ENCODE measurements around the gene MPND. TPM values are rescaled to one million over a fixed set of nuclear protein-coding genes. Genes with fewer than 3 reads are reported as not detected.
"Not testable (repeated sequence)": the region's sequence is repeated elsewhere in the genome, so short reads cannot be mapped to it uniquely, and the experiment has no call there.

Gene MPND
- total RNA-seq, 1 donor from 2014 or later = 8.9 TPM

DNA sequence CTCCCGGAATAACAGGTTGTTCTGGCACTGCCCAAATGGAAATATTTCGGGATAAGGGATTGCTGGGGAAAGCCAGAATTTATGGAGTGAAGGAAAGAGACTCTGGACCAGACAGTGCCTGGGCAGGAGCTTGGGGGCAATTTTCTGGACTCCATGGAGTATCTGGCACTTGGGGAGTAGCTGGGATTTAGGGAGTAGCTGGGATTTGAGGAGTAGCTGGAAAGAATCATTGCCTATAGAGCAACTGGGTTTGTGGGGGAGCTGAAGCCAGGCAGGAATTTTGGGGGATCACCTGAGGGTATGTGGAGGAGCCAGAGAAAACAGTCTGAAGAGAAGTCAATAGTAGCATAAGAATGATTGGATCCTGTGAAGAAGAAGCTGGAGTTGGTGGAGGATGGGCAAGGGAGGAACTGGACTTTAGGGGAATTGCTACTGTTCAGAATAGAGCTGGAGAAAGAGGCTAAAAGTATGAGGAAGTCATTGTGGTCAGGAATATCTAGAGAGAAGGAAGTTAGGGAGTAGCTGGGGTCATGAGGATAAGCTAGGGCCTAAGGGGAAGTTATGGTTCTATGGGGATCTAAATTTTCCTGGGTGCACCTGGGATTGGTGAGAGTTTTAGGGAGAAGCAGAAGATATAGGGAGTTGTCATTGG lies 24.2 kb upstream of the MPND start:
- DNase-seq (ENCODE audit: extremely low read depth, low read depth, low spot score) = no peak

DNA sequence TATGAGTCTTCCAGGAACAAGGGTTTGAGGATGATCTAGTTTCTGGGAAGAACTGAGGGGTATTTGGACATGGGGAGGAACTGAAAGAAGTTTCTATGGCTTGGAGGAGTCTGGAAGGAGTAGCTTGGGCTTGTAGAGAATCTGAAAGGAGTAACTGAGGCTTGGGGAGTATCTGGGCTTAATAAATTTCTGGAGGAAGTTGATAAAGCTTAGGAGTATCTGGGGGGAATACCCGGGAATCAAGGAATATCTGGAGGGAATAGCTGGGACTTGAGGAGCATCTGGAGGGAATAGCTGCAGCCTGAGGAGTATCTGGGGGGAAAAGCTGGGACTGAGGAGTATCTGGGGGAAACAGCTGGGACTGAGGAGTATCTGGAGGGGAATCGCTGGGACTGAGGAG lies 22.9 kb upstream of the MPND start:
- DNase-seq (ENCODE audit: extremely low read depth, low read depth, low spot score) = no peak

DNA sequence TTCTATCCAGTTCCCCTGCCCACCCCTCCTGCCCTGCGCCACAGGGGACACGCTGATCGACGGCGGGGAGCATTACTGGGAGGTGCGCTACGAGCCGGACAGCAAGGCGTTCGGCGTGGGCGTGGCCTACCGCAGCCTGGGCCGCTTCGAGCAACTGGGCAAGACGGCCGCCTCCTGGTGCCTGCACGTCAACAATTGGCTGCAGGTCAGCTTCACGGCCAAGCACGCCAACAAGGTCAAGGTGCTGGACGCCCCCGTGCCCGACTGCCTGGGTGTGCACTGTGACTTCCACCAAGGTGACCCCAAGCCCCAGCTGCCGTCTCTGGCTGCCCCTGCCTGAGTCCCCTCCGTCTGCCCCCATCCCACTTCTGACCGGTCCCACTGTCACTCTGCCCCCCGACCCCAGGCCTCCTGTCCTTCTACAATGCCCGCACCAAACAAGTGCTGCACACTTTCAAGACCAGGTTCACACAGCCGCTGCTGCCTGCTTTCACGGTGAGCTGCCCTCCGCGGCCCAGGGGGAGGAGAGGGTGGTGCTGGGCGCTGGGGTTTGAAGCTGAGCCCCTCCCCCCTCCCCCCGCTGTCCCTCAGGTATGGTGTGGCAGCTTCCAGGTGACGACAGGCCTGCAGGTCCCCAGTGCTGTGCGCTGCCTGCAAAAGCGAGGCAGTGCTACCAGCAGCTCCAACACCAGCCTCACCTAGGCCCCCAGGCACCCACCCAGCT lies 20.3 kb upstream of the MPND start:
- DNase-seq (ENCODE audit: extremely low read depth, low read depth, low spot score) = no peak

DNA sequence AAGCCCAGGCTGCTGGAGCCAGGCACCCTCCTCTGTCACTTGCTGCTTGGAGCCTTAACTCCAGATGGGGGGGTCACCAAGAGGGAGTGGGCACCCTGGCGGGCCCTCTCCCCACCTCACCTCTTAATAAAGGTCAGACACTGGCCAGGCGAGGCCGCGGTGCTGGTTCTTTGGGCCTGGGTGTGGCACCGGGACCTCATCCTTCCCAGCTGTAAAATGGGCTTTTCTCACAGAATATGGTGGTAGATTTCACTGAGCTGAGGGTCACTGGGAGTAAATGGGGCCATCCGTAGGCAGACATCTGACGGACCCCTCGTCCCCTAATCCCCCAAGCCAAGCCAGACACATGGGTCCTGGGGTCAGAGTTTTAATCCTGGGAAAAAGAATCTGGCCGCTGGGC lies 19.7 kb upstream of the MPND start:
- DNase-seq (ENCODE audit: extremely low read depth, low read depth, low spot score) = no peak

DNA sequence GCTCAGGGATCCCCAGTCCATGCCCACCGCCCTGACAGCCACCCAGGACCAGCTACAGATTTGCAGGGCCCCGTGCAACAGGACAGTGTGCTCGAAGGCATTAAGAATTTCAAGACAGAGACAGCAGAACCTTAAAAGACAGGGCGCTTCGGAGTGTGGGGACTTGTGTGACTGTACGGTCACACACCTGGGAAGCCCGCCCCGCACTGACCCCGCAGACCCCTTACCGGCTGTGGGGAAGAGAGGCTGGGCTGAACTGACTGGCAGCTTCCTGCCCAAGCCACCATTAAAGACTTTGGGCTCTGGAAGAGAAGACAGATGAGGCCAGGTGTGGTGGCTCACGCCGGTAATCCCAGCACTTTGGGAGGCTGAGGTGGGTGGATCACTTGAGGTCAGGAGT lies 19.1 kb upstream of the MPND start:
- no peak for DNase-seq (ENCODE audit: extremely low read depth, low read depth, low spot score)

DNA sequence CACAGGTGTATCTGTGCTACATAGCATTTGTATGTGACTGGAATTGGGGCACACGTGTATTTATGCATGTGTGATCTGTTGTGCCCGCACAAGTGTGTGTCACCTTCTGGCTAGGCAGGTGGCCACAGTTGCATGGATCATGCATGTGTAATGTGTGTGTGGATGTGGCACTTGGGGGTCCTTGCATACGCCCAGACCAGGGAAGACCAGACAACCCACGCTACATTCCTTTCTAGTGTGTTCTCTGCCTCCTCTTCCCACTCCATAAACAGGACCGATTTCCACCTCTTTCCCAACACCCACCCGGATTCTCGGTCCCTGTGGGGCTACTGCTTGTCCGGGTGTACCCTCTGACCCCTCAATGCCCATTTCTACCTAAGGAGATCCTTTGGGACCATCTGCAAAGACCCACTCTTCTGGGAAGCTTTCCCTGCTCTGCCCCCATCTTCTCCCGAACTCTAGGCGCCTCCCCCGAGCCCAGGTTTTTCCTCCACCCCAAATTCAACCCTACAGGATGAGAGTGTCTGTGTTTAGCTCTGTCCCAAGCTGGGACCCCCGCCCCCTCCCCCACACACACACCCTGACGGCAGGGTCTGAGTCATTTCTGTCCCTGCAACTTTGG lies 17.0 kb upstream of the MPND start:
- no peak for DNase-seq (ENCODE audit: extremely low read depth, low read depth, low spot score)

DNA sequence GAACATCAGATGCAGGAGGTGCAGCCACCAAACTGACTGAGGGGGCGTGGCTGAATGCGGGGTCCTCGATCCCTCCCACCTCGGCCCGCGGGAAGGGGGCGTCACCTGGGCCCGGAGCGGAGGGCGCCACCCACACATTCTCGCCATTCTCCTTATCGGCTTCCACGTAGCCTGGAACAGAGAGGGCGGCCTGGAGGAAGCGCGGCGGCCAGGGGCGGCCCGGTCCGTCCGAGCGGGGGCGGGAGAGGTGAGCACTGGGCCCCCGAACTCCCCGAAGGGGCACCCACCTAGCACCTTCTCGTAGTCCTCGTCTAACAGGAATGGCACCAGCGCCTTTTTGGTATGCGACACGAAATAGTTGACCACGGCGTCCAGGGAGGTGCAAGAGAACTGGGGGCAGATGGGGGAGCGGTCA lies 16.5 kb upstream of the MPND start:
- DNase-seq (ENCODE audit: extremely low read depth, low read depth, low spot score) = no peak

DNA sequence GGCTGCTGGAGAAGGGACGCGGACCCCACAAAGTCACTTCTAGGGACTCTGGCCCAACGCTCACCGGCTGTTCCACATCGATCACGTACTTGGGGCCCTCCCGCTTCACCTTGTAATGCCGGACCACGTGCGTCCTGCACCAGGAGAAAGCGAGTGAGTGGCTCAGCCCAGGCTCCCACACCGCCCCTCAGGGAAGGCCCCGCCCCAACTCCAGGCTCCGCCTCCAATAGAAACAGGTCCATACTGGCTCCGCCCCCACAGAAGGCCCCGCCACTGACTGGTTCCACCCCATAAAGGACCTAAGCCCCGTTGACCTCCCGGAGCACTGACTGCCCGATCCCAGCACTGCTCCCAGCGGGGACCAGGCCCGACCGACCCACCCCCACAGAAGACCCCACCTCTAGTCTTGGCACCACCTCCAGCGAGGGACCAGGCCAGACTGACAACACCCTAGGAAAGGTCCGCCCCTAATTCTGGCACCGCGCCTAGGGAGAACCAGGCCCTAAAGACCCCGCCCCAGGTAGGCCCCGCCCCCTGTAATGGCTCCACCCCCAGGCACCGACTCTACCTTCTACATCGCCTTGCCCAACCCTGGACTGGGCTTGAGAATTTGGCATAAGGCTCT lies 16.0 kb upstream of the MPND start:
- DNase-seq (ENCODE audit: extremely low read depth, low read depth, low spot score) = no peak

DNA sequence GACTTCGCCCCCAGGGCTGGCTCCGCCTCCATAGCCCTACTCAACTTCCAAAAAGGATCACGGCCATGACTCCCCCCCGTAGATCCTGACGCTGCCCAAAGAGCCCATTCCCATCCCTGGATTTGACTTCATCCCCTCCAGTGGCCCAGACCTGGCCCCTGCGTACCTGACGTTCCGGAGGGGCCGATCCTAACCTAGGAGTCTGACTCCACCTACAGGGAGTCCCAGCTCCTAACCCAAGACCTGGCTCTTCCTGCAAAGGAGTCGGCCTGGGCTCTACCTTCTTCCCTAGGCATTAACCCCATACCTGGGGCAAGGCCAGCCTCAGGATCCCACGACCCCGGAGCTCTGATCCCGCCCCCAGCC lies 15.5 kb upstream of the MPND start:
- DNase-seq (ENCODE audit: extremely low read depth, low read depth, low spot score) = no peak

DNA sequence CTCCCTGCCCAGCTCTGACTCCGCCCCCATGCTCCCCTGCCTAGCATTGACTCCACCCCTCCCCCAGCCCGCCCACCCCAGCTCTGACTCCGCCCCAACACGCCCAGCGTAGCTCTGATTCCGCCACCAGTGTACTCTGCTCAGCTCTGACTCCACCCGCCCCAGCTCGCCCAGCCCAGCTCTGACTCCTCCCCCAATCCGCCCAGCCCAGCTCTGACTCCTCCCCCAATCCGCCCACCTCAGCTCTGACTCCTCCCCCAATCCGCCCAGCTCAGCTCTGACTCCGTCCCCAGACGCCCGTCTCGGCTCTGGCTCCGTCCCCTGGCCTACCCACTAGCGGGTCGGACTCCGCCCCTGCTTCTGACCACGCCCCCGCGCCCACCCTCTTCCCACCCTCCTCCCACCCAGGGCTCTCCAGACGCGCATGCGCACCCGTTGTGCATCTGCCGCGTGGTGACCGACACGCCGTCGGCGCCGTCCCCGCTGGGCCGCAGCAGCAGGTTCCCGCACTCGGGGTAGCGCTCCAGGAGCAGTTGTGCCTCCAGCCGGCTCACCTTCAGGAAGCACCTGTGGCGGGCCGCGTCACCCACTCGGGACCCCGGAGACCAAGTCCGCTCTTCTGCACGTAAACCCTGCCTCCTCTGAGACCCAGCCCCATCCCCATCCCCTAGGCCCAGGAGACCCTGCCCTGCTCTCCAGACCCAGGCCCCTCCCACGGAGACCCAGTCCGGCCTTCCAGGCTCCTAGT lies 14.9 kb upstream of the MPND start:
- DNase-seq (ENCODE audit: extremely low read depth, low read depth, low spot score) = no peak

DNA sequence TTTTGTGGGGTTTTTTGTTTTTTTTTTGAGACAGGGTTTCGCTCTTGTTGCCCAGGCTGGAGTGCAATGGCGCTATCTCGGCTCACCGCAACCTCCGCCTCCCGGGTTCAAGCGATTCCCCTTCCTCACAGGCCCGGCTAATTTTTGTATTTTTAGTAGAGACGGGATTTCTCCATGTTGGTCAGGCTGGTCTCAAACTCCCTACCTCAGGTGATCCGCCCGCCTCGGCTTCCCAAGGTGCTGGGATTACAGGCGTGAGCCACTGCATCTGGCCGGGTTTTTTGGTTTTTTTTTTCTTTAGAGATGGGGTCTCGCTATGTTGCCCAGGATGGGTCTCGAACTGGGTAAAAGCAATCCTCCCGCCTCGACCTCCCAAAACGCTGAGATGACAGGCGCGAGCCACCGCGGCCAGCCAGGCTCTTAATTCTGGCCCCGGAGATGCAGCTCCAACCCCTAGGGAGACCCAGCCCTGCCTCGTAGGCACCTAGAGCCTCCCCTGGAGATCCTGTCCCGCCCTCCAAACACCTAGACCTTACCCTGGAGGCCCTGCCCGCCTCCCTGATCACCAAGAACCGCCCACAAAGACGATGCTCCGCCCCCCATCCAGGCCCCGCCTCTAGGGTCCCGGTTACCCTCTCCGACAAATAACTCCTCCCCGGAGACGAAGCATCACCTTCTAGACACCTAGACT lies 14.2 kb upstream of the MPND start:
- not testable (repeated sequence) for DNase-seq (ENCODE audit: extremely low read depth, low read depth, low spot score)

DNA sequence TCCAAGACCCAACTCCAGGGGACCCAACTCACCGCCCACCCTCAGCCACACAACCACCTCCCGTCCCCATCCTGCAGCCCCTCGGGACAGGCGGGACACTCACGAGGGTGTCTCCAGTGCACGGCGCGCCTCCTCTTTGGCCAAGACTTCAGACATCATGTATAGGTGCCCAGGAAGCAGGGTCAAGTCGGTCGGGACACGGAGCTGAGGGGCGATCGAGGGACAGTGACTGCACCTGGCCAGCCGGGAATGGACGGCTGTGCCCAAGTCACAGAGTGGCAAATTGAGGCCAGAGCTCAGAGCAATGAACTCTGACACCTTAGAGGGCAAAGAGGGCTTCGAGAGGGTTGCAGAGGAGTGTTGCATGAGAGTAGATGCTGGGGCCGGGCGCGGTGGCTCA lies 13.5 kb upstream of the MPND start:
- no peak for DNase-seq (ENCODE audit: extremely low read depth, low read depth, low spot score)

DNA sequence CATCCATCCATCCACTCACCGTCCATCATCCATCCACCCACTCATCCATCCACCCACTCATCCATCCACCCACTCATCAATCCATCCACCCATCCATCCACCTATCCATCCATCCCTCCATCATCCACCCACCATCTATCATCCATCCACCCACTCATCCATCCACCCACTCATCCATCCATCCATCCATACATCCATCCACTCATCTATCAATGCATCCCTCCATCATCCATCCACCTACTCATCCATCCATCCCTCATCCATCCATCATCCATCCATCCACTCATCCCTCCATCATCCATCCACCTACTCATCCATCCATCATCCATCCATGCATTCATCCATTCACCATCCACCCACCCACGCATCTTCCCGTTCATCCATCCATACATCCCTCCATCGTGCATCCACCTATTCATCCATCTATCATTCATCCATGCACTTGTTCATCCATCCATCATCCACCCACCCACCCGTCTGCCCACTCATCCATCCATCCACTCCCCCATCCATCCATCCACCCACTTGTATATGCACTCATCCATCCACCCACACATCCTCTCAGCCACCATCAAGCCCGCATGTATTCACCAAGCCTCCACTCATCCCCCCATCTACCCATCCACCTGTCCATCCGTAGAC lies 8.3 kb upstream of the MPND start:
- no peak for DNase-seq (ENCODE audit: extremely low read depth, low read depth, low spot score)

DNA sequence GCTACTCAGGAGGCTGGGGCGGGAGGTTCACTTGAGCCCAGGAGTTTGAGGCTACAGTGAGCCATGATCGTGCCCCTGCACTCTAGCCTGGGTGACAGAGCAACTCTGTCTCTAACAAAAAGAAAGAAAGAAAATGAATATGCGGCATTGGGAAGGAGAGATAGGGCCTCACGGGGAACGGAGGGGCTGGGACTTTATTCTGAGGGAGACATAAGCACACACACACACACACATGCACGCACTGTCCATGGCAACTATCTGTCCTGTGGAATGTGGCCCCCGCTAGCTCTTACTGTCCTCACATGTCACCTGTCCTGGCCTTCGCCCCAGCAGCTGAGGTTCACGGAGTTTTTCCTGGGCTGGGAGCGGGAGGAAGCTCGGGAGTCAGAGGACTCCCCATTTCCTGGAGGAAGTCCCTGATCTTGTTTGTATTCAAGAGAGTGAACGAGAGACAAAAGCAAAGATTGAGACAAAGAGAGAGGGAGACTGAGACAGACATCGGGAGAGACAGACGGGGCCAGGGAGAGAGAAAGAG lies 5.4 kb upstream of the MPND start:
- DNase-seq (ENCODE audit: extremely low read depth, low read depth, low spot score) = no peak

DNA sequence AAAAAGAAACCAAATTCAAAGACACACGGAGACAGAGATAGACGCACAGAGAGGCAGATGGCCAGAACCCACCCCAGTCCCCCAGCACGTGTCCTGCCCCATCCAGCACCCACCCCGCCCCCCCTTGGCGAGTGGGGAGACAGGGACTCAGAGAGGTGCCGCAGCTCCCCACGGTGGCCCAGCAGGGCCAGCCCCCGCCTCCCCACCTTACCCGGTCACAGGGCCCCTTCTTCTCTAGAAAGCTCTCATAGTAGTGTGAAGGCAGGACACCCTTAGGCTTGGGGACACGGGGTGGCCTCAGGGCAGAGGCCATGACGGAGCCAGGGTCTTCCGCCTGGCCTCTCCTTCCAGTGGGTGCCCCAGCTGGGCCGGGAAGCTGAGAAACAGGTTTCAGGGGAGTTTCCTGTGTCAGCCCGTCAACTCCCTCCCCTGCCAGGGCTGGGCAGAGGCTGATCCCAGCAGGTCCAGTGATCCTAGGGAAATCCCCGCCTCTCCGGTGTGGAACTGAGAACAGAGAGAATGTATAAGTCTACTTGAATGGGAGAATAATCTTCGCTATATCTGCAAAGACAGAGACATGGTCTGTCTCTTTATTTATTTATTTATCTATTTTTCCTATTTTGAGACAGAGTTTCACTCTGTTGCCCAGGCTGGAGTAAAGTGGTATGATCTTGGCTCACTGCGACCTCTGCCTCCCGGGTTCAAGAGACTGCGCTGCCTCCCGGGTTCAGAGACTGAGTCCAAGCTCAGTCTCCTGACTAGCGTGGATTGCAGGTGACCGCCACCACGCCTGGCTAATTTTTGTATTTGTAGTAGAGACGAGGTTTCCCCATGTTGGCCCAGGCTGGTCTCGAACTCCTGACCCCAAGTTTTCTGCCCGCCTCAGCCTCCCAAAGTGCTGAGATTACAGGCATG lies 4.7 kb upstream of the MPND start, which contains the start of gene STAP2:
Gene STAP2, minus strand, starts transcription at position 387 of the 915 bp plus-strand sequence. Its CDS starts 74 bp downstream, at position 313.
- DNase-seq (ENCODE audit: extremely low read depth, low read depth, low spot score) = no peak

DNA sequence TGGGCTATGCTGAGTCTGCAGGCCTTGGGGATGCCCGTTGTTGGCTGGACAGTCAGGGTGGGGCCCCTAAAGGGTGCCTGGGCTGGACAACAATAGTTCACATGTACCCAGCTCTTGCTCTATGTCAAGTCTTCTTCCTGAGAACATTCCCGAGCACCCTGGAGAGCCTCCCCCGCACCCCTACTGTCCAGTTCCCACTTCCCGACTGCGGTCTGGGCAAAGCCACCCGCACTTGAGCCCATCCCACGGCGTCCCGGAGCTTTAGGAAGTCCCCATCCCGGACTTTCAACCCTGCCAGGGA lies 1.1 kb upstream of the MPND start:
- no peak for DNase-seq (ENCODE audit: extremely low read depth, low read depth, low spot score)

DNA sequence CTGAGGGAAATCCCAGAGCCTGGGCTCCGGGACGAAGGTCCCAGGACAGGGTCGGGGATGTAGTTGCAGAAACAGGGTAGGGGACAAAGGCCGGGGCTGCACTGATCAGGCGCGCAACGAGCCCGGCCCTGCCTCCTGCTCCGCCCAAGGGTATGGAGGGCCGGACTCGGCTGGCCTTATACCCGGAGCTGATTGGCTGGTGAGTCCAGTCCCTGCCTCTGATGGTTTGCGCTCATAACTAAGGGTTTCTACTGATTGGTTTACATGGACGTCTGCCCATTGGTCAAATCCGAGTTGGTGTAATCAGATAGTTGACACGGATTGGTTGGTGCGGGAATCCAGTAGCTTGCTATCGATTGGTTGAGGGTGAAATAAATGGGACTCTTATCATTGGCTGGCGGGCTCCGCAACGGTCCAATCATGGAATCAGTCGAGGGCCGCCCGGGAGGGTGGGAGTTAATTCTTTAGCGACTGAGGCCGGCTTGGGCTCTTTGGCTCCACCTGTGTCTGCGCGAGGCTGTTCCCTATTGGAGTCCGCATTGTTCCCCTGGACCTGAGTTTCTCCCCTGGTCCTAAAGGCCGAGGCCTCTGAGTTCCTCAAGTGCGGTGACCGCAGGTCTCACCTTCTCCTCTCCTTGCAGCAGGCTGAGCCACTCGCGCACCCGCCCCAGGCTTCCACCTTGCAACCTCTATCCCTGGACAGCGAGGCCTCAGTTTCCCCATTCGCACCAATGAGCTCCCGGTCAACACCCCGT lies 570 bp upstream of the MPND start:
- DNase-seq (ENCODE audit: extremely low read depth, low read depth, low spot score) = peak; percentile 100
